RWPE2 (cell line): ENCODE data around the gene KRT4.
A peak's percentile ranks its signal among the peaks of the same experiment; 100 is the strongest.
"Not testable (repeated sequence)": the region's sequence is repeated elsewhere in the genome, so short reads cannot be mapped to it uniquely, and the experiment has no call there.

Experiments
- ATAC-seq: fragments of 200-7000 bp; cut with Tn5 transposase; 3 replicates; pipeline ENCODE4 v1.9.1; 2021; ENCODE audit warnings: low read depth
- DNase-seq: peaks from one replicate; pipeline ENCODE4 v3.0.0-alpha.2; 2020; ENCODE audit warnings: low spot score
- H3K27ac ChIP-seq: fragments of 450-650 bp; 2 replicates; pipeline ENCODE4 v1.5.1; 2017; ENCODE audit warnings: mild to moderate bottlenecking; ENCODE audit not compliant: poor library complexity, severe bottlenecking
- H3K27me3 ChIP-seq: fragments of 250-450 bp; sonication (Bioruptor Pico); 2 replicates; pipeline ENCODE4 v1.5.1; 2021; ENCODE audit warnings: mild to moderate bottlenecking, moderate library complexity; ENCODE audit not compliant: insufficient read depth, poor library complexity, severe bottlenecking
- H3K36me3 ChIP-seq: fragments of 250-450 bp; sonication (Bioruptor Pico); 2 replicates; pipeline ENCODE4 v1.5.1; 2020; ENCODE audit warnings: low read depth, mild to moderate bottlenecking, moderate library complexity
- H3K4me1 ChIP-seq: fragments of 250-450 bp; sonication (Bioruptor Pico); 2 replicates; pipeline ENCODE4 v1.5.1; 2021; ENCODE audit warnings: mild to moderate bottlenecking, moderate library complexity; ENCODE audit not compliant: insufficient read depth, poor library complexity, severe bottlenecking
- H3K4me3 ChIP-seq: fragments of 250-450 bp; sonication (Bioruptor Pico); 2 replicates; pipeline ENCODE4 v1.5.1; 2021; ENCODE audit warnings: mild to moderate bottlenecking, moderate library complexity; ENCODE audit not compliant: severe bottlenecking
- H3K9me3 ChIP-seq: fragments of 250-450 bp; sonication (Bioruptor Pico); 2 replicates; pipeline ENCODE4 v1.5.1; 2021; ENCODE audit warnings: mild to moderate bottlenecking, moderate library complexity; ENCODE audit not compliant: severe bottlenecking
- TF ChIP-seq, protein P1 (sequence below): fragments of 450-650 bp; IDR thresholded peaks from one replicate; pipeline ENCODE4 v1.5.1; 2017; ENCODE audit warnings: mild to moderate bottlenecking, moderate library complexity; ENCODE audit not compliant: poor library complexity, severe bottlenecking

KRT4 gene

GRCh38 chr12:52857500-52857899 is 43.6 kb upstream of the KRT4 start:
- ATAC-seq, result peak; percentile 74

DNA sequence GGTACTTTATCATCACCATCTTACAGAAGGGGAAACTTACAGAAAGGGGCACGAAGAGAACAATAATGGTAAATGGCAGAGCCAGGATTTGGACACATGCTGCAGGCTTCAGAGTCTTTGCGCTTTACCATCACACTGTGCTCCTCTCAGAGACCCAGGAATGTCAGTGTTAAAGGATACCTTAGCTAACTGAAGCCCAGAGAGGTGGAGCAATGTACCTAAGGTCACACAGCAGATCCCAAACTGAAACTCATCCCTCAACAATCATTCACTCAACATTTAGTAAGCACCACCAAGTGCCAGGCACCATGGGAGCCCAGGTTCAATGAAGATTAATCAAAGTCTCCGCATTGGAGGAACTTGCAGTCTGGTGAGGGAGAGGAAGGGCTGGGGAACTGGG is 42.9 kb upstream of the KRT4 start:
- Histone ChIP-seq H3K9me3 (no peaks in the 10 kb centered on the region), H3K4me1 (peaks cover 29% of the 10 kb centered on the region), H3K27ac (peak overlapping the region; percentile 78), H3K36me3 (no peaks in the 10 kb centered on the region), H3K4me3 (no peak overlapping the region), H3K27me3 (no peaks in the 10 kb centered on the region)
- DNase-seq (no peak), ATAC-seq (no peak)
- TF ChIP-seq, protein P1, sequence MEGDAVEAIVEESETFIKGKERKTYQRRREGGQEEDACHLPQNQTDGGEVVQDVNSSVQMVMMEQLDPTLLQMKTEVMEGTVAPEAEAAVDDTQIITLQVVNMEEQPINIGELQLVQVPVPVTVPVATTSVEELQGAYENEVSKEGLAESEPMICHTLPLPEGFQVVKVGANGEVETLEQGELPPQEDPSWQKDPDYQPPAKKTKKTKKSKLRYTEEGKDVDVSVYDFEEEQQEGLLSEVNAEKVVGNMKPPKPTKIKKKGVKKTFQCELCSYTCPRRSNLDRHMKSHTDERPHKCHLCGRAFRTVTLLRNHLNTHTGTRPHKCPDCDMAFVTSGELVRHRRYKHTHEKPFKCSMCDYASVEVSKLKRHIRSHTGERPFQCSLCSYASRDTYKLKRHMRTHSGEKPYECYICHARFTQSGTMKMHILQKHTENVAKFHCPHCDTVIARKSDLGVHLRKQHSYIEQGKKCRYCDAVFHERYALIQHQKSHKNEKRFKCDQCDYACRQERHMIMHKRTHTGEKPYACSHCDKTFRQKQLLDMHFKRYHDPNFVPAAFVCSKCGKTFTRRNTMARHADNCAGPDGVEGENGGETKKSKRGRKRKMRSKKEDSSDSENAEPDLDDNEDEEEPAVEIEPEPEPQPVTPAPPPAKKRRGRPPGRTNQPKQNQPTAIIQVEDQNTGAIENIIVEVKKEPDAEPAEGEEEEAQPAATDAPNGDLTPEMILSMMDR, result no peak

More at GRCh38 chr12:52857500-52857899, 43.6 kb upstream of the KRT4 start:
- no peaks in the 10 kb centered on the region for H3K36me3 ChIP-seq
- peak overlapping the region; percentile 78 for H3K27ac ChIP-seq
- DNase-seq, result no peak
- H3K27me3 ChIP-seq, result no peaks in the 10 kb centered on the region
- no peaks in the 10 kb centered on the region for H3K9me3 ChIP-seq
- no peak overlapping the region for H3K4me3 ChIP-seq
- H3K4me1 ChIP-seq, result peaks cover 29% of the 10 kb centered on the region
- TF ChIP-seq, protein P1, result no peak

DNA sequence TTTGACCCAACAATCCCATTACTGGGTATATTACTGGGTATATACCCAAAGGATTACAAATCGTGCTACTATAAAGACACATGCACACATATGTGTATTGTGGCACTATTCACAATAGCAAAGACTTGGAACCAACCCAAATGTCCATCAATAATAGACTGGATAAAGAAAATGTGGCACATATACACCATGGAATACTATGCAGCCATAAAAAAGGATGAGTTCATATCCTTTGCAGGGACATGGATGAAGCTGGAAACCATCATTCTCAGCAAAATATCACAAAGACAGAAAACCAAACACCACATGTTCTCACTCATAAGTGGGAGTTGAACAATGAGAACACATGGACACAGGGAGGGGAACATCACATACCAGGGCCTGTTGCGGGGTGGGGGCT is 42.2 kb upstream of the KRT4 start:
- ATAC-seq, H3K9me3 ChIP-seq, H3K36me3 ChIP-seq, H3K4me3 ChIP-seq, DNase-seq, H3K27me3 ChIP-seq, H3K27ac ChIP-seq: not testable (repeated sequence)
- peaks cover 29% of the 10 kb centered on the region for H3K4me1 ChIP-seq

- no peaks in the 10 kb centered on the region for H3K36me3 ChIP-seq
- no peak for ATAC-seq
- no peak overlapping the region for H3K27ac ChIP-seq
- DNase-seq, result no peak
- no peaks in the 10 kb centered on the region for H3K9me3 ChIP-seq
- peaks cover 13% of the 10 kb centered on the region for H3K4me1 ChIP-seq
- TF ChIP-seq, protein P1, result no peak
- no peaks in the 10 kb centered on the region for H3K27me3 ChIP-seq
- H3K4me3 ChIP-seq, result no peak overlapping the region
These were observed 37.9 kb upstream of the KRT4 start for GRCh38 chr12:52851787-52852186.

GRCh38 chr12:52850681-52851080 is 36.8 kb upstream of the KRT4 start:
- H3K4me3 ChIP-seq, result no peak overlapping the region
- peaks cover 13% of the 10 kb centered on the region for H3K4me1 ChIP-seq
- no peaks in the 10 kb centered on the region for H3K27me3 ChIP-seq
- no peaks in the 10 kb centered on the region for H3K9me3 ChIP-seq
- TF ChIP-seq, protein P1, result no peak
- no peak for DNase-seq
- no peak overlapping the region for H3K27ac ChIP-seq
- H3K36me3 ChIP-seq, result no peaks in the 10 kb centered on the region
- ATAC-seq, result no peak
